Mucosa of descending colon (tissue), 3 donors: ENCODE data around the gene ARSB. TPM values are rescaled to one million over a fixed set of nuclear protein-coding genes. Genes with fewer than 3 reads are reported as not detected.

ENCODE experiments used
- ATAC-seq: fragments of 200-7000 bp; cut with Tn5 transposase; one replicate; pipeline ENCODE4 v1.9.1; 2020; ENCODE audit warnings: mild to moderate bottlenecking, moderate library complexity
- DNase-seq, 3 donors: peaks; one replicate each; pipeline ENCODE4 v3.0.0-alpha.2; 2020
- H3K36me3 ChIP-seq: fragments of 200-600 bp; one replicate; pipeline ENCODE4 v1.8.0; 2021; ENCODE audit warnings: low read depth, mild to moderate bottlenecking
- H3K4me1 ChIP-seq: fragments of 200-600 bp; one replicate; pipeline ENCODE4 v1.8.0; 2021; ENCODE audit warnings: low read depth, mild to moderate bottlenecking
- H3K4me3 ChIP-seq: fragments of 200-600 bp; one replicate; pipeline ENCODE4 v1.8.0; 2021; ENCODE audit warnings: mild to moderate bottlenecking
- H3K9me3 ChIP-seq: fragments of 200-600 bp; one replicate; pipeline ENCODE4 v1.8.0; 2021; ENCODE audit warnings: mild to moderate bottlenecking
- intact Hi-C, 2 donors: fragments of 100-400 bp; cut with DNase I in 1 of 2; cut with micrococcal nuclease in 1 of 2; formaldehyde crosslinking; loops; one replicate each; pipeline versions ENCODE4 v1.11.0 to v1.11.1; 2022; cut with DNase I, micrococcal nuclease
- total RNA-seq, 3 donors: library from RNA; stranded (reverse); fragmentation: NEBNext Ultra II Directional in 2 of 3; extraction: Animal tissue kit (Norgen Biotek cat#: 25700) in 2 of 3; gene quantifications; one replicate each; pipeline versions ENCODE4 v1.2.1 to v1.2.4, GENCODE V29; 2021 to 2023
- TF ChIP-seq, protein P1 (sequence below): fragments of 200-600 bp; IDR thresholded peaks from one replicate; pipeline ENCODE4 v1.8.0; 2022; ENCODE audit warnings: antibody characterized with exemption, mild to moderate bottlenecking
- donor health status: DM: no; HTN: no; CAD: no; lungs with moderate emphysema.
- donor health status: DM: no; HTN: no; CAD: no.
- donor health status: DM: no; HTN: yes; CAD: no.

ARSB gene
- total RNA-seq, 3 donors from 2014 or later, result 8.1 to 14.4 (median 14.1) TPM

- H3K4me3 ChIP-seq, result no peak overlapping the region
- intact Hi-C loops, result loop anchor here (10.0 kb wide), 2 partner anchors 64 to 434 kb away; no protein-coding TSS in a partner anchor
- H3K36me3 ChIP-seq, result no peaks in the 10 kb centered on the region
- peak in 1 of 3 donors; percentile 65 for DNase-seq
- H3K4me1 ChIP-seq, result peaks cover 32% of the 10 kb centered on the region
- no peaks in the 10 kb centered on the region for H3K9me3 ChIP-seq
- TF ChIP-seq, protein P1, sequence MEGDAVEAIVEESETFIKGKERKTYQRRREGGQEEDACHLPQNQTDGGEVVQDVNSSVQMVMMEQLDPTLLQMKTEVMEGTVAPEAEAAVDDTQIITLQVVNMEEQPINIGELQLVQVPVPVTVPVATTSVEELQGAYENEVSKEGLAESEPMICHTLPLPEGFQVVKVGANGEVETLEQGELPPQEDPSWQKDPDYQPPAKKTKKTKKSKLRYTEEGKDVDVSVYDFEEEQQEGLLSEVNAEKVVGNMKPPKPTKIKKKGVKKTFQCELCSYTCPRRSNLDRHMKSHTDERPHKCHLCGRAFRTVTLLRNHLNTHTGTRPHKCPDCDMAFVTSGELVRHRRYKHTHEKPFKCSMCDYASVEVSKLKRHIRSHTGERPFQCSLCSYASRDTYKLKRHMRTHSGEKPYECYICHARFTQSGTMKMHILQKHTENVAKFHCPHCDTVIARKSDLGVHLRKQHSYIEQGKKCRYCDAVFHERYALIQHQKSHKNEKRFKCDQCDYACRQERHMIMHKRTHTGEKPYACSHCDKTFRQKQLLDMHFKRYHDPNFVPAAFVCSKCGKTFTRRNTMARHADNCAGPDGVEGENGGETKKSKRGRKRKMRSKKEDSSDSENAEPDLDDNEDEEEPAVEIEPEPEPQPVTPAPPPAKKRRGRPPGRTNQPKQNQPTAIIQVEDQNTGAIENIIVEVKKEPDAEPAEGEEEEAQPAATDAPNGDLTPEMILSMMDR, result no peak
- ATAC-seq, result peak; percentile 81
These were observed 16.3 kb downstream of the ARSB start for GRCh38 chr5:78968781-78969180.

GRCh38 chr5:78964889-78965288 lies 20.2 kb downstream of the ARSB start:
- H3K36me3 ChIP-seq, result no peaks in the 10 kb centered on the region
- H3K9me3 ChIP-seq, result no peaks in the 10 kb centered on the region
- ATAC-seq (peak; percentile 57), DNase-seq (peak in 1 of 3 donors; percentile 55)
- H3K4me3 ChIP-seq, result no peak overlapping the region
- intact Hi-C loops, result loop anchor here (10.0 kb wide), 2 partner anchors 60 to 430 kb away; no protein-coding TSS in a partner anchor
- no peaks in the 10 kb centered on the region for H3K4me1 ChIP-seq
- TF ChIP-seq, protein P1, result peak; percentile 5

DNA sequence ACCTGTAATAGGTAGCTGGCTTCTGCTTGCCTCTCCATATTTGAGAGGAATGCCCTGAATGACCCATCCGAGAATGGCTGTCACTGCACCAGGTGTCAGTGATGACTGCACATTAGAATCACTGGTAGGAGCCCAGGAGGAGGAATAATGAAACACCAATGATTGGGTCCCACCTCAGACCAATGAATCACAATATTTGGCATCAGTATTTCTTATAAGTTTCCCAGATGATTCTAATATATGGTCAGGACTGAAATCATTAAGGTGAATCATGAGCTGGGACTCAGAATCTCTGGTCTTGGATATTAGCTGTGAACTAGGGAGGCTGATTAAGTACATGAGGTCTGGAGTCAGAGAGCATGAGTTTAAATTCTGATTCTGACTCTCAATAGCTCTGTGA lies 23.4 kb downstream of the ARSB start:
- DNase-seq (no peak), ATAC-seq (no peak)
- H3K36me3 ChIP-seq, result no peaks in the 10 kb centered on the region
- no peak overlapping the region for H3K4me3 ChIP-seq
- H3K4me1 ChIP-seq, result peaks cover 2% of the 10 kb centered on the region
- no peaks in the 10 kb centered on the region for H3K9me3 ChIP-seq
- intact Hi-C loops, result loop anchor here (10.0 kb wide), 2 partner anchors 57 to 427 kb away; no protein-coding TSS in a partner anchor
- TF ChIP-seq, protein P1, result no peak

- intact Hi-C loops, result loop anchor here (10.0 kb wide), 2 partner anchors 55 to 425 kb away; no protein-coding TSS in a partner anchor
- ATAC-seq (no peak), DNase-seq (no peak)
- TF ChIP-seq, protein P1, result no peak
- peaks cover 2% of the 10 kb centered on the region for H3K4me1 ChIP-seq
- no peaks in the 10 kb centered on the region for H3K9me3 ChIP-seq
- no peaks in the 10 kb centered on the region for H3K36me3 ChIP-seq
- H3K4me3 ChIP-seq, result no peak overlapping the region
These were observed 25.3 kb downstream of the ARSB start for GRCh38 chr5:78959767-78960166.

GRCh38 chr5:78958672-78959445 lies 26.3 kb downstream of the ARSB start:
- TF ChIP-seq, protein P1, result no peak
- Histone ChIP-seq H3K4me1 (peaks cover 2% of the 10 kb centered on the region), H3K36me3 (no peaks in the 10 kb centered on the region), H3K9me3 (no peaks in the 10 kb centered on the region), H3K4me3 (no peak overlapping the region)
- DNase-seq (no peak), ATAC-seq (peak; percentile 99)
- intact Hi-C loops, result no loop called here
